Neural cell (in vitro differentiated cells): ENCODE data around the gene SLCO3A1. TPM values are rescaled to one million over a fixed set of nuclear protein-coding genes. Genes with fewer than 3 reads are reported as not detected.

Experiments
- H2AFZ ChIP-seq: fragments of 200-600, 300-800 bp; sonication (generic), shearing (Covaris generic); 2 replicates; pipeline ENCODE4 v1.6.0; 2014; ENCODE audit warnings: low read depth, mild to moderate bottlenecking, antibody characterized with exemption, low read length, moderate library complexity
- H3F3A ChIP-seq: fragments of 200-600 bp; shearing (Covaris generic); 2 replicates; pipeline ENCODE4 v1.6.1; 2016; ENCODE audit warnings: mild to moderate bottlenecking, moderate library complexity, mixed read lengths, antibody characterized with exemption, low read length; ENCODE audit not compliant: insufficient read depth, poor library complexity, severe bottlenecking
- H3K27ac ChIP-seq: fragments of 200-600, 300-800 bp; sonication (generic), shearing (Covaris generic); 2 replicates; pipeline ENCODE4 v1.5.1; 2014; ENCODE audit warnings: mild to moderate bottlenecking, low read length, moderate library complexity
- H3K27me3 ChIP-seq: fragments of 300-800, 200-600 bp; sonication (generic), shearing (Covaris generic); 2 replicates; pipeline ENCODE4 v1.6.0; 2014; ENCODE audit warnings: mild to moderate bottlenecking, low read depth, low read length, moderate library complexity; ENCODE audit not compliant: insufficient read depth
- H3K36me3 ChIP-seq: fragments of 300-800, 200-600 bp; sonication (generic), shearing (Covaris generic); 2 replicates; pipeline ENCODE4 v1.5.1; 2014; ENCODE audit warnings: mild to moderate bottlenecking, antibody characterized with exemption, low read length, moderate library complexity; ENCODE audit not compliant: insufficient read depth
- H3K4me2 ChIP-seq: fragments of 300-800, 200-600 bp; sonication (generic), shearing (Covaris generic); 2 replicates; pipeline ENCODE4 v1.6.0; 2014; ENCODE audit warnings: mild to moderate bottlenecking, low read length
- H3K4me3 ChIP-seq: fragments of 300-800, 200-600 bp; sonication (generic), shearing (Covaris generic); 2 replicates; pipeline ENCODE4 v1.5.1; 2014; ENCODE audit warnings: mild to moderate bottlenecking, low read length, moderate library complexity
- H3K79me2 ChIP-seq: fragments of 200-600 bp; shearing (Covaris generic); replicated peaks from 2 replicates; pipeline ENCODE4 v1.6.0; 2014; ENCODE audit warnings: mild to moderate bottlenecking, low read length, moderate library complexity; ENCODE audit not compliant: insufficient read depth
- H3K9ac ChIP-seq: fragments of 300-800, 200-600 bp; sonication (generic), shearing (Covaris generic); 2 replicates; pipeline ENCODE4 v1.6.1; 2016; ENCODE audit warnings: mild to moderate bottlenecking, low read length, mixed read lengths
- H3K9me2 ChIP-seq: fragments of 200-600 bp; shearing (Covaris generic); 2 replicates; pipeline ENCODE4 v1.6.1; 2016; ENCODE audit warnings: mild to moderate bottlenecking, low read length, mixed read lengths; ENCODE audit not compliant: insufficient read depth
- H3K9me3 ChIP-seq: fragments of 200-600, 300-800 bp; sonication (generic), shearing (Covaris generic); 2 replicates; pipeline ENCODE4 v1.6.1; 2016; ENCODE audit warnings: mild to moderate bottlenecking, mixed run types, low read length, moderate library complexity, mixed read lengths
- H4K20me1 ChIP-seq: fragments of 200-600 bp; shearing (Covaris generic); 2 replicates; pipeline ENCODE4 v1.6.1; 2016; ENCODE audit warnings: mild to moderate bottlenecking, mixed run types; ENCODE audit not compliant: insufficient read depth
- CTCF ChIP-seq: fragments of 450-650 bp; IDR thresholded peaks from 2 replicates; pipeline ENCODE4 v1.5.1; 2014; ENCODE audit warnings: antibody characterized with exemption, mild to moderate bottlenecking, moderate library complexity; ENCODE audit not compliant: poor library complexity, severe bottlenecking
- EP300 ChIP-seq: fragments of 450-650 bp; conservative IDR thresholded peaks from 2 replicates; pipeline ENCODE4 v1.6.1; 2014; ENCODE audit warnings: antibody characterized with exemption, mild to moderate bottlenecking, moderate library complexity; ENCODE audit not compliant: poor library complexity, severe bottlenecking
- EZH2 ChIP-seq: fragments of 200-600, 300-800 bp; shearing (Covaris generic), sonication (generic); IDR thresholded peaks from 2 replicates; pipeline ENCODE4 v1.6.1; 2014; ENCODE audit warnings: antibody characterized with exemption, low read length, borderline replicate concordance, mild to moderate bottlenecking; ENCODE audit not compliant: insufficient read depth, poor library complexity, severe bottlenecking
- MXI1 ChIP-seq: fragments of 450-650 bp; conservative IDR thresholded peaks from 2 replicates; pipeline ENCODE4 v1.6.1; 2014; ENCODE audit warnings: antibody characterized with exemption, mild to moderate bottlenecking; ENCODE audit not compliant: poor library complexity, severe bottlenecking
- POLR2AphosphoS5 ChIP-seq: IDR thresholded peaks from 2 replicates; pipeline ENCODE4 v1.6.1; 2012
- RAD21 ChIP-seq: fragments of 450-650 bp; conservative IDR thresholded peaks from 2 replicates; pipeline ENCODE4 v1.6.1; 2014; ENCODE audit warnings: antibody characterized with exemption, mild to moderate bottlenecking, moderate library complexity
- REST ChIP-seq: IDR thresholded peaks from 2 replicates; pipeline ENCODE4 v1.6.1; 2012; ENCODE audit warnings: borderline replicate concordance
- SMC3 ChIP-seq: fragments of 450-650 bp; conservative IDR thresholded peaks from 2 replicates; pipeline ENCODE4 v1.6.1; 2014; ENCODE audit warnings: antibody characterized with exemption, mild to moderate bottlenecking, moderate library complexity; ENCODE audit not compliant: poor library complexity
- TAF1 ChIP-seq: IDR thresholded peaks from 2 replicates; pipeline ENCODE4 v1.6.1; 2012; ENCODE audit warnings: low read depth
- polyA plus RNA-seq: library from polyadenylated mRNA; depleted of rRNA; stranded (reverse); fragments of >200 nt; gene quantifications from 2 replicates; pipeline ENCODE4 v1.2.3, GENCODE V29; 2014

Gene SLCO3A1
- polyA plus RNA-seq, 1 donor from 2014 or later: 14.2 TPM

GRCh38 chr15:92075764-92076163 lies 222.3 kb downstream of the SLCO3A1 start:
- TF ChIP-seq EP300: peak; percentile 11
- TF ChIP-seq POLR2AphosphoS5: peak; percentile 7
- no peak for TF ChIP-seq REST
- TF ChIP-seq SMC3: no peak
- no peak for TF ChIP-seq TAF1
- no peak for TF ChIP-seq CTCF
- no peak for TF ChIP-seq EZH2
- TF ChIP-seq RAD21: peak; percentile 10
- H3K9ac ChIP-seq: no peak overlapping the region
- no peak overlapping the region for H3K27ac ChIP-seq

GRCh38 chr15:92076541-92076940 lies 223.0 kb downstream of the SLCO3A1 start:
- TF ChIP-seq REST (no peak), EZH2 (no peak), TAF1 (no peak), RAD21 (no peak), SMC3 (no peak), POLR2AphosphoS5 (no peak), CTCF (no peak), EP300 (no peak), MXI1 (no peak)
- Histone ChIP-seq H3K9ac (peak overlapping the region; percentile 12), H3K27ac (no peak overlapping the region), H3K4me2 (no peak overlapping the region), H3K9me2 (no peaks in the 10 kb centered on the region), H3F3A (no peaks in the 10 kb centered on the region), H3K27me3 (no peaks in the 10 kb centered on the region), H2AFZ (no peak overlapping the region), H3K79me2 (peaks cover 14% of the 10 kb centered on the region), H3K9me3 (no peaks in the 10 kb centered on the region), H3K36me3 (no peaks in the 10 kb centered on the region), H3K4me3 (no peak overlapping the region), H4K20me1 (no peaks in the 10 kb centered on the region)

More at GRCh38 chr15:92075764-92076163, 222.3 kb downstream of the SLCO3A1 start:
- H3K4me3 ChIP-seq: no peak overlapping the region
- no peak overlapping the region for H3K4me2 ChIP-seq
- H3F3A ChIP-seq: no peaks in the 10 kb centered on the region
- no peaks in the 10 kb centered on the region for H4K20me1 ChIP-seq
- H3K27me3 ChIP-seq: no peaks in the 10 kb centered on the region
- no peak overlapping the region for H2AFZ ChIP-seq
- no peaks in the 10 kb centered on the region for H3K36me3 ChIP-seq
- no peaks in the 10 kb centered on the region for H3K9me2 ChIP-seq
- no peaks in the 10 kb centered on the region for H3K9me3 ChIP-seq
- H3K79me2 ChIP-seq: peaks cover 13% of the 10 kb centered on the region
